Glomerular visceral epithelial cell (primary cell): ENCODE measurements around the gene PXDN.

ENCODE experiments used
- DNase-seq: peaks from one replicate; pipeline ENCODE4 v3.0.0-alpha.2; 2016; ENCODE audit errors: extremely low spot score

The PXDN gene

GRCh38 chr2:1754046-1754445, 9.7 kb upstream of the PXDN start:
- DNase-seq = no peak

- no peak for DNase-seq
Observed at GRCh38 chr2:1752751-1753150, 8.4 kb upstream of the PXDN start.

- no peak for DNase-seq
Observed at GRCh38 chr2:1751767-1752725, 7.7 kb upstream of the PXDN start.

GRCh38 chr2:1750933-1751766, 6.8 kb upstream of the PXDN start:
- DNase-seq = peak; percentile 82

- DNase-seq = no peak
Observed at GRCh38 chr2:1750270-1750932, 6.1 kb upstream of the PXDN start.

GRCh38 chr2:1749489-1750119, 5.3 kb upstream of the PXDN start:
- DNase-seq = no peak

- DNase-seq = no peak
Observed at GRCh38 chr2:1748741-1749488, 4.6 kb upstream of the PXDN start.

GRCh38 chr2:1748176-1748740, 3.9 kb upstream of the PXDN start:
- DNase-seq = no peak

- DNase-seq = no peak
Observed at GRCh38 chr2:1747065-1747941, 3.0 kb upstream of the PXDN start.

GRCh38 chr2:1746174-1747064, 2.1 kb upstream of the PXDN start:
- no peak for DNase-seq

GRCh38 chr2:1745171-1746023, 1.1 kb upstream of the PXDN start:
- no peak for DNase-seq

GRCh38 chr2:1744151-1744445, 217 bp downstream of the PXDN start:
- DNase-seq = no peak

GRCh38 chr2:1743396-1744150, 742 bp downstream of the PXDN start:
- DNase-seq = peak; percentile 77

- peak; percentile 88 for DNase-seq
Observed at GRCh38 chr2:1742681-1743395, 1.5 kb downstream of the PXDN start.

- DNase-seq = peak; percentile 31
Observed at GRCh38 chr2:1742301-1742680, 2.0 kb downstream of the PXDN start.

GRCh38 chr2:1741851-1742250, 2.5 kb downstream of the PXDN start:
- no peak for DNase-seq
